Gastroesophageal sphincter (tissue), 3 donors: ENCODE data around the gene NR2C1.

Source experiments
- CTCF ChIP-seq, 4 experiments: fragments of 200-600 bp in 2 of 4; fragments of 450-650 bp in 2 of 4; sonication (generic) in 1 of 4; IDR thresholded peaks; one replicate each; pipeline ENCODE4 v1.5.1; 2017 to 2019; ENCODE audit warnings: antibody characterized with exemption in 4 of 4, mild to moderate bottlenecking in 2 of 4, moderate library complexity in 2 of 4
- EP300 ChIP-seq: sonication (generic); formaldehyde crosslinking; IDR thresholded peaks from one replicate; pipeline ENCODE4 v1.6.1; 2017; ENCODE audit warnings: antibody characterized with exemption, mild to moderate bottlenecking
- POLR2A ChIP-seq, 2 donors: fragments of 450-650 bp; IDR thresholded peaks; one replicate each; pipeline ENCODE4 v1.6.1; 2017; ENCODE audit warnings: antibody characterized with exemption in 2 of 2, mild to moderate bottlenecking in 2 of 2, moderate library complexity in 1 of 2
- POLR2AphosphoS5 ChIP-seq: sonication (generic); formaldehyde crosslinking; IDR thresholded peaks from one replicate; pipeline ENCODE4 v1.6.1; 2017; ENCODE audit warnings: antibody characterized with exemption

GRCh38 chr12:95057424-95057823 is 16.0 kb downstream of the NR2C1 start:
- no peak for TF ChIP-seq CTCF (IDR thresholded peaks at IDR 0.05)
- TF ChIP-seq POLR2A (IDR thresholded peaks at IDR 0.05): no peak
- TF ChIP-seq EP300: no peak
- TF ChIP-seq POLR2AphosphoS5: no peak
